ENCODE data around the gene HERPUD2. TPM values are rescaled to one million over a fixed set of nuclear protein-coding genes. Genes with fewer than 3 reads are reported as not detected.

The HERPUD2 gene
- 15.2 and 33.3 TPM in 2 replicates for total RNA-seq (2014; rRNA removed; shearing (Covaris generic))
- 21.9 and 22.7 TPM in 2 replicates for polyA plus RNA-seq (2016; fragmentation: Nextera tagmentation; extraction: Ambion mirVana)

- DNase-seq: peak; percentile 94
- 1 to 2% methylated on average over 27 to 41 of the region's 68 CpGs for WGBS, 2 experiments (ENCODE audit: low coverage in 1 of 2, low lambda C conversion rate in 2 of 2, missing lambda C conversion rate in 2 of 2)
- peak within 1 kb of the TSS; percentile 85 for H2AFZ ChIP-seq
- H3K9ac ChIP-seq: peak within 1 kb of the TSS; percentile 91
- no peaks in the 10 kb centered on the region for H3K36me3 ChIP-seq (ENCODE audit: low read depth)
- H3K4me1 ChIP-seq (ENCODE audit: insufficient read depth): peaks cover 50% of the 10 kb centered on the region
- H3K4me3 ChIP-seq: peak within 1 kb of the TSS; percentile 96
- H3K9me2 ChIP-seq (ENCODE audit: insufficient read depth): no peaks in the 10 kb centered on the region
- no peaks in the 10 kb centered on the region for H3K9me3 ChIP-seq (ENCODE audit: low read depth)
- no peaks in the 10 kb centered on the region for H4K20me1 ChIP-seq (ENCODE audit: insufficient read depth)
- H3K27ac ChIP-seq: peak within 1 kb of the TSS; percentile 84
- H3F3A ChIP-seq (ENCODE audit: insufficient read depth): peaks cover 13% of the 10 kb centered on the region; the same call in 1 of the 2 replicates
- no peak for TF ChIP-seq EZH2 (IDR thresholded peaks at IDR 0.05; ENCODE audit: insufficient read depth, poor library complexity, severe bottlenecking)
- TF ChIP-seq EZH2phosphoT487 (IDR thresholded peaks at IDR 0.05; ENCODE audit: insufficient read depth, low read depth): no peak
- no peaks in the 10 kb centered on the region for H3K27me3 ChIP-seq (replicated peaks; ENCODE audit: insufficient read depth)
- peak within 1 kb of the TSS; percentile 99 for H3K4me2 ChIP-seq (ENCODE audit: unreplicated experiment)
- in situ Hi-C loops (cut with MboI): no loop called here
- peaks cover 57% of the 10 kb centered on the region for H3K79me2 ChIP-seq (ENCODE audit: insufficient read depth)
These were observed at the start of gene HERPUD2 for GRCh38 chr7:35694784-35695472. Gene HERPUD2, minus strand, starts transcription at chr7:35695135. Its CDS starts 805 bp downstream, at chr7:35694330.

GRCh38 chr7:35738889-35739288, 44.0 kb upstream of the HERPUD2 start:
- WGBS, 2 experiments (ENCODE audit: low coverage in 1 of 2, low lambda C conversion rate in 2 of 2, missing lambda C conversion rate in 2 of 2): 48 to 66% methylated on average over 3 of the region's 3 CpGs
- no peaks in the 10 kb centered on the region for H3K9me3 ChIP-seq (ENCODE audit: low read depth)
- no peaks in the 10 kb centered on the region for H3K4me1 ChIP-seq (ENCODE audit: insufficient read depth)
- H3F3A ChIP-seq (ENCODE audit: insufficient read depth): no peaks in the 10 kb centered on the region
- H4K20me1 ChIP-seq (ENCODE audit: insufficient read depth): no peaks in the 10 kb centered on the region
- H3K9me2 ChIP-seq (ENCODE audit: insufficient read depth): no peaks in the 10 kb centered on the region
- H3K27me3 ChIP-seq (replicated peaks; ENCODE audit: insufficient read depth): no peaks in the 10 kb centered on the region
- no peak for DNase-seq
- H2AFZ ChIP-seq: no peak overlapping the region
- no peak overlapping the region for H3K4me2 ChIP-seq (ENCODE audit: unreplicated experiment)
- H3K36me3 ChIP-seq (ENCODE audit: low read depth): no peaks in the 10 kb centered on the region
- no peak overlapping the region for H3K4me3 ChIP-seq
- H3K79me2 ChIP-seq (ENCODE audit: insufficient read depth): no peaks in the 10 kb centered on the region
- no peak overlapping the region for H3K9ac ChIP-seq
- no peak for TF ChIP-seq EZH2 (IDR thresholded peaks at IDR 0.05; ENCODE audit: insufficient read depth, poor library complexity, severe bottlenecking)
- in situ Hi-C loops (cut with MboI): no loop called here
- H3K27ac ChIP-seq: no peak overlapping the region

GRCh38 chr7:35736725-35737124, 41.8 kb upstream of the HERPUD2 start:
- no peak overlapping the region for H3K4me3 ChIP-seq
- no peaks in the 10 kb centered on the region for H3K9me3 ChIP-seq (ENCODE audit: low read depth)
- H3K36me3 ChIP-seq (ENCODE audit: low read depth): no peaks in the 10 kb centered on the region
- in situ Hi-C loops (cut with MboI): no loop called here
- H3K4me1 ChIP-seq (ENCODE audit: insufficient read depth): no peaks in the 10 kb centered on the region
- no peak overlapping the region for H3K4me2 ChIP-seq (ENCODE audit: unreplicated experiment)
- H2AFZ ChIP-seq: no peak overlapping the region
- 91 to 95% methylated on average over 1 of the region's 1 CpG for WGBS, 2 experiments (ENCODE audit: low coverage in 1 of 2, low lambda C conversion rate in 2 of 2, missing lambda C conversion rate in 2 of 2)
- no peak overlapping the region for H3K9ac ChIP-seq
- H3K9me2 ChIP-seq (ENCODE audit: insufficient read depth): no peaks in the 10 kb centered on the region
- no peaks in the 10 kb centered on the region for H4K20me1 ChIP-seq (ENCODE audit: insufficient read depth)
- H3K79me2 ChIP-seq (ENCODE audit: insufficient read depth): no peaks in the 10 kb centered on the region
- peak; percentile 61 for DNase-seq
- TF ChIP-seq EZH2phosphoT487 (IDR thresholded peaks at IDR 0.05; ENCODE audit: insufficient read depth, low read depth): no peak
- no peak for TF ChIP-seq EZH2 (IDR thresholded peaks at IDR 0.05; ENCODE audit: insufficient read depth, poor library complexity, severe bottlenecking)
- no peaks in the 10 kb centered on the region for H3F3A ChIP-seq (ENCODE audit: insufficient read depth)
- H3K27me3 ChIP-seq (replicated peaks; ENCODE audit: insufficient read depth): no peaks in the 10 kb centered on the region
- H3K27ac ChIP-seq: no peak overlapping the region

- in situ Hi-C loops (cut with MboI): no loop called here
These were observed 40.5 kb upstream of the HERPUD2 start for GRCh38 chr7:35735396-35735795.

More at GRCh38 chr7:35735396-35735795, 40.5 kb upstream of the HERPUD2 start:
- Histone ChIP-seq H4K20me1 (ENCODE audit: insufficient read depth) (no peaks in the 10 kb centered on the region), H3K4me1 (ENCODE audit: insufficient read depth) (no peaks in the 10 kb centered on the region), H3K9ac (no peak overlapping the region), H3K27ac (no peak overlapping the region), H3K9me3 (ENCODE audit: low read depth) (no peaks in the 10 kb centered on the region), H3K4me3 (no peak overlapping the region), H3K27me3 (replicated peaks; ENCODE audit: insufficient read depth) (0 out of 2 replicates have a peak, but pooled peaks cover 2% of the 10 kb centered on the region), H3K9me2 (ENCODE audit: insufficient read depth) (no peaks in the 10 kb centered on the region), H3K79me2 (ENCODE audit: insufficient read depth) (no peaks in the 10 kb centered on the region), H2AFZ (no peak overlapping the region), H3K36me3 (ENCODE audit: low read depth) (no peaks in the 10 kb centered on the region), H3F3A (ENCODE audit: insufficient read depth) (no peaks in the 10 kb centered on the region), H3K4me2 (ENCODE audit: unreplicated experiment) (no peak overlapping the region)
- TF ChIP-seq EZH2 (IDR thresholded peaks at IDR 0.05; ENCODE audit: insufficient read depth, poor library complexity, severe bottlenecking): no peak
- TF ChIP-seq EZH2phosphoT487 (IDR thresholded peaks at IDR 0.05; ENCODE audit: insufficient read depth, low read depth): no peak
- 74 to 83% methylated on average over 3 of the region's 3 CpGs for WGBS, 2 experiments (ENCODE audit: low coverage in 1 of 2, low lambda C conversion rate in 2 of 2, missing lambda C conversion rate in 2 of 2)
- no peak for DNase-seq
